ENCODE data around the gene DYNLT4.
"Not testable (repeated sequence)": the region's sequence is repeated elsewhere in the genome, so short reads cannot be mapped to it uniquely, and the experiment has no call there.

The DYNLT4 gene

DNA sequence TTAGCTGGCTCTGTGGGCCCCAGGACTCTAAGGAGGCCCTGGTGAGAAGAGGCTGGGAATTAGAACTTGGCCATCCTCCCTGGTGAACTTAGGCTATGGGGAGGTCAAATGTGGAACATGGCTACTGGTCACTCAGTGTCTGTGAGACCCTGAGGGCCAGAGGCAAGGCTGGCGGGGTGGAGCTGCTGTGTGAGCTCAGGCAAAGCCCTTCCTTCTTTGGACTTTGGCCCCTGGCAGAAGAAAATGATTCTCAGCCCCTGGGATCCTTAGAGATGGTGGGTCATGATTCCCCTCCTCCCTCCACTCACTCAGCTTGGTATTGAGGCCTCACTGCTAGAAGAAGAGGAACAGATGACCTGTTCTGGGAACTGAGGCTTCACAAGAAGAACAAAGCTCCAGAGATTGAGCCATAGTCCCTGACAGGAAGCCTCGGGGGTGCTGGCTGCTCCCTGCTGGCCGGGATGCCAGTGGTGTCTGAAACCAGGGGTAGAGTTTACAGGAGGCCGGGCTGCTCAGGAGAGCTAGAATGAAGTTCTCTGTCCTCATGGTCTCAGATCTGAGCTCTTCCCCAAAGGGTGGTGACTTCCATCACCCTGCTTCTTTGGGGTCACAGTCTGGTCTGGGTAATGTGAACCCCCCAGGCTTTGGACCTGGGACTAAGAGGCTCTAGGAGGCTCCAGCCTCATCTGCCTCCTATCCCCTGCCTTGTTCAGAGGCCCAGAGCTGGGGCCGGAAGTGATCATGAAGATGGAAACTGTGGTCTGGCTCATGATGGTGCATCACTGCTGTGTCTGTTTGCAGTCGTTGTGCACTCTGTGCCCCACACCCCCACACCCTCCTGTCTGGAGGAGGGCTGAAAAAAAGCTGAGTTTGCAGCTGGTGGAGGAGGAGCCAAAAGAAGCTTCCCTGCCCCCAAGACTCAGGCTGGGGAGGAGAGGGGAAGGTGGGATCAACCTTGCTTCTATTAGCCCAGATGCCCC lies 2.1 kb upstream of the DYNLT4 start:
- DNase-seq (ENCODE audit: low spot score) = peak; percentile 52

- peak; percentile 74 for DNase-seq (ENCODE audit: low spot score)
These were observed 1.1 kb upstream of the DYNLT4 start, which contains the start of gene BTBD19 for GRCh38 chr1:44808063-44808937. Gene BTBD19, plus strand, starts transcription at chr1:44808523. Its CDS starts 298 bp downstream, at chr1:44808821.

DNA sequence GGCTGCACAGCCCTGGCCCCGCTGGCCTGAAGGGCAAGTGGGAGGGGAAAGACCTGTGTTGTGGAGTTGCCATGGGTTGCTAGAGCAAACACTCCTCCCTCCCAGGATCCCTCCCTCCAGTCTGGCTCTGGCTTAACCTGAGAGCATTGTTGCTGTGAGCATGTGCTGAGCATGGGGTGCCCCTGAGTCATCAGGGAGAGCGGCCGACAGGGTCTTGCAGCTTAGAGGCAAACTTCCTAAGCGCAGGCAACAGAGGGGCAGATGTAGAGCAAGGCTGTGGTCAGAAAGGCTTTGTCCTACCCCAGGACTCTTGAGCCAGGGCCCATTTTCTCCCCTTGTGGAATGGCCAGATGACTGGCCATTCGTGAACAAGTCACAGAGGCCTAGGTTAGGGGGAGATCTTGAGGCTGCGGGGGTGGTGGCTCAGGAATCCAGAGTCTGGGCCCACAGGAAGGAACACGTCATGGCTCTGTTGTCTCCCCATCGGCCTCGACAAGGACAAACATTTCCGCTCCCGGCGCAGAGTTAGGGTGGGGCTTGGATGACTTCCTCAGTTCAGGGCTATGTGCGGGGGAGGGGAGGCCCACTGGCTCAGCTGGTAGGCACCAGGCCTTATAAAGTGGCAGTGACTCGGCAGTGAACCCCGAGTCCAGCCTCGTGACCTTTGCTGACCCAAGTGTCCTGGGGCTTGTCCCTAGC lies 362 bp upstream of the DYNLT4 start:
- peak; percentile 95 for DNase-seq (ENCODE audit: low spot score)

- DNase-seq (ENCODE audit: low spot score) = no peak
These were observed 987 bp downstream of the DYNLT4 start for GRCh38 chr1:44806025-44806703.

DNA sequence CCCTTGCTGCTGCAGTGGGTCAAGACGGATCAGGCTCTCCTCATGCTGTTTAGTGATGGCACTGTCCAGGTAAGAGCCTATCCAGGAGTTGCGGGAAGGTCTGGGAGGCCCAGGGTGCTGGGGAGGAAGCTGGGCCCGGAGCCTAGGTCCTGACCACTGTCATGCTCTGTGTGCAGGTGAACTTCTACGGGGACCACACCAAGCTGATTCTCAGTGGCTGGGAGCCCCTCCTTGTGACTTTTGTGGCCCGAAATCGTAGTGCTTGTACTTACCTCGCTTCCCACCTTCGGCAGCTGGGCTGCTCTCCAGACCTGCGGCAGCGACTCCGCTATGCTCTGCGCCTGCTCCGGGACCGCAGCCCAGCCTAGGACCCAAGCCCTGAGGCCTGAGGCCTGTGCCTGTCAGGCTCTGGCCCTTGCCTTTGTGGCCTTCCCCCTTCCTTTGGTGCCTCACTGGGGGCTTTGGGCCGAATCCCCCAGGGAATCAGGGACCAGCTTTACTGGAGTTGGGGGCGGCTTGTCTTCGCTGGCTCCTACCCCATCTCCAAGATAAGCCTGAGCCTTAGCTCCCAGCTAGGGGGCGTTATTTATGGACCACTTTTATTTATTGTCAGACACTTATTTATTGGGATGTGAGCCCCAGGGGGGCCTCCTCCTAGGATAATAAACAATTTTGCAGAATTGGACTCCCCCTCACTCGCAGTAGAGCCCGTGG lies 1.7 kb downstream of the DYNLT4 start:
- DNase-seq (ENCODE audit: low spot score) = no peak

GRCh38 chr1:44803312-44804095 lies 3.6 kb downstream of the DYNLT4 start:
- DNase-seq (ENCODE audit: low spot score) = no peak

DNA sequence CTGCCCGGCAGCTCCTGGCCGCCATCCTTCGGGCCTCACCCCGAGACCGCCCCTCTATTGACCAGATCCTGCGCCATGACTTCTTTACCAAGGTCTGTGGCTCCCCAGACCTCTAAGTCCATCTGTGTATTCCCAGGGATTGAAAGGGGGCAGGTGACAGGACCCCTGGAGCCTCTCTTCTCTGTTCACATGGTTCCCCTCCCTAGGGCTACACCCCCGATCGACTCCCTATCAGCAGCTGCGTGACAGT lies 4.2 kb downstream of the DYNLT4 start:
- DNase-seq (ENCODE audit: low spot score) = no peak

GRCh38 chr1:44802306-44803061 lies 4.7 kb downstream of the DYNLT4 start:
- no peak for DNase-seq (ENCODE audit: low spot score)

DNA sequence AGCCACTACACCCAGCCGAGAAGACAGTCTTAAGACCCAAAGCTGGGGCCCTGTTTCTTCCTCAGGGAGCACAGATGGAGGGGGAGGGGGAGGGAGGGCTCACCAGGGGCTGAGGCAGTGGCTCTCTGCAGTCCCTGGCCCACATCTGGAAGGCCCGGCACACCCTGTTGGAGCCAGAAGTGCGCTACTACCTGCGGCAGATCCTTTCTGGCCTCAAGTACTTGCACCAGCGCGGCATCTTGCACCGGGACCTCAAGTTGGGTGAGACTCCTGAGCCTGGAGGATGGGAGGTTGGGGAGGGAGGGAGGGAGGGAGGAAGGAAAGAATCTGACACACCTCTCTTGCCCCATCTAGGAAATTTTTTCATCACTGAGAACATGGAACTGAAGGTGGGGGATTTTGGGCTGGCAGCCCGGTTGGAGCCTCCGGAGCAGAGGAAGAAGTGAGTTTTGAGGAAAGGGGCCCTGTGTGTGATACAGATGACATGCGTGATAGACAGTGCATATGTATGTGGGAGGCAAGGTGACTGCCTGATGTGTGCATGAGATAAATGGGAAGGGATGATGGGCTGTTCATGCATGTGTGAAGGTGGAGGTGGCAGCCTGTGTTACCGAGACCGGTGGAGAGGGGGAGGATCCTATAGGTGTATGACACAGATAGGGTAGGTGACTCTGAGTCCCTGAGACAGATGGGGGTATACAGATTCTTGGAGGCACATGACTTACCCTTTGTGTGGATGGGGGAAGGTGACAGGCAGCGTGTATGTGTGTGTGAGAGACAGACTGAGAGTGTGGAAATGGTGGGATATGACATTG lies 5.5 kb downstream of the DYNLT4 start:
- DNase-seq (ENCODE audit: low spot score) = no peak

GRCh38 chr1:44799770-44800584 lies 7.2 kb downstream of the DYNLT4 start, which contains the start of gene PLK3:
Gene PLK3, plus strand, starts transcription at chr1:44800377. Its CDS starts 87 bp downstream, at chr1:44800464.
- DNase-seq (ENCODE audit: low spot score) = peak; percentile 96

DNA sequence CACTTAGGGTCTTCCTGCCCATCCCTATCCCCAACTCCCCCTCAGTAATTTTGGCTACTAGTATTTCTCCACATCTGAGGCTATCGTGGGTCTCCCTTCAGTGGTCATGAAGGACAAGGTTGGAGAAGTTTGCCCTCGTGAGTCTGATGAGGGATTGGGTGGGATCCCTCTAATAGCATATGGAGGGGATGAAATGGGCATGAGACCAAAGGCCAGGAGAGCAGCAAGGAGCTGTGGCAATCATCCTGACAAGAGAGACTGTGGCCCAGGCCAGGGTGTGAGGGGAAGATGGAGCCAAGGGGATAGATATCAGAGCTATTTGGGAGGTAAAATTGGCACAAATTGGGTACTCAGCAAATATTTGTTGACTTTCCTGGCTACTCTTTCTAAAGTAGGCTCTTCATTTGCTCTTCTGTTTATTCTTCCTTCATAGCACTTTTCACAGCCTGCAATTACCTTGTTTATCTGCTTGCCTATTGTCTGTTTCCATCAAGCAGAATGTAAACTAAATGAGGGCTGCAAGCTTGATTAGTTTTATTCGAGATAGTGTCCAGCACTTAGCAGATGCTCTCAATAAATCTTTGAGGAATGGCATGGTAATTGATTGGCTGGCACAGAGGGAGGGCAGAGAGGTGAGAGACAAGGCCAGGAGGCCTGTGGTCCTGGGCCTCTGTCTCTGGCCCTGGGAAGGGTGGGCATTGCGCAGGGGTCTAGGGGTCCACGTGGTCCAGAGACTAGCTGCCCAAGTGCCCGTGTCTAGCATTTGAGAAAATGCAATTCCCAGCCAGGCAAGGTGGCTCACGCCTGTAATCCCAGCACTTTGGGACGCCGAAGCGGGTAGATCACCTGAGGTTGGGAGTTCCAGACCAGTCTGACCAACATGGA lies 8.4 kb downstream of the DYNLT4 start:
- no peak for DNase-seq (ENCODE audit: low spot score)

- DNase-seq (ENCODE audit: low spot score) = not testable (repeated sequence)
These were observed 9.3 kb downstream of the DYNLT4 start for GRCh38 chr1:44797886-44798285.

GRCh38 chr1:44792736-44793502 lies 14.2 kb downstream of the DYNLT4 start:
- no peak for DNase-seq (ENCODE audit: low spot score)

DNA sequence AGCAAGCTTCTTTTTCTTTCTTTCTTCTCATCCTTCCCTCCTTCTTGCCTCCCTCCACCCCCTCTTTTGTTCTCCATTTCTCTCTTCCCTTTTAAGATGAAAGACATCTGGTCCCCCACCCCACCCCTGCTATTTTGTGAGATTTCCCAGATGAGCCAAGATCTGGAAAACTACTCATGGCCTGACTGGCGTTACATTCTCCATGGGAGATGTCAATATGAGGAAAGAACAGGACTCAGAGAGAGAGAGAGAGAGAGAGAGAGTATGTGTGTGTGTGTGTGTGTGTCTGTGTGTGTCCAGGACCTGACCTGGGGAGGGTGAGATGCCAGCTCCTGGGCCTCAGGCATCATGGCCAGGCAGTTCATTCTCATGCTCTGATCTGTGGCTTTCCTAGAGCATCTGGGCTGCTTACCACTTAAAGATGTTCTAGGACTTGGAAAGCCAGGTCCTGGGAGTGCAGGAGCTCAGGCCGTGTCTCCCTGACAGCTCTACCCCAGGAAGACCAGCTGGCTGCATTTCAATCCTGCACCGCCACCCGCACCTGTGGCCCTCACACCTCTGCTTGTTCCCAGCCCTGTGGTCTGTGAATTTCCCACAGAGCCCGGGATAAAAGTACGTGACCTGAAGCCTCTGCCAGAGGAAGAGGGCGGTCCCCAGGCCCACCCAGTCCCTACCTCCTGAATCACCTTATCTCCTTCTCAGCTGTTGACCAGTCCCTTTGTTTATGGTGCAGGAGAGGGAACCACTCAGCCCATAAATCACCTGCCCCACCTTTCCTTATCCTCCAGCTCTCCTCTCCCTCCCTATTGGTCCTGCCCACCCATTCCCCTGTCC lies 16.0 kb downstream of the DYNLT4 start:
- DNase-seq (ENCODE audit: low spot score) = no peak

Measured in HuH-7 (cell line).